OCI-LY7 (cell line): ENCODE data around the gene RAMP3.
"Not testable (repeated sequence)": the region's sequence is repeated elsewhere in the genome, so short reads cannot be mapped to it uniquely, and the experiment has no call there.

Source experiments
- EZH2phosphoT487 ChIP-seq: fragments of 200-600 bp; sonication (generic); IDR thresholded peaks from 2 replicates; pipeline ENCODE4 v1.6.1; 2018; ENCODE audit warnings: low read depth, borderline replicate concordance, mild to moderate bottlenecking, mixed run types, antibody characterized with exemption, low read length, moderate library complexity, mixed read lengths
- TF ChIP-seq, protein P1 (sequence below): fragments of 200-600 bp; sonication (generic); conservative IDR thresholded peaks from 2 replicates; pipeline ENCODE4 v1.5.1; 2014; ENCODE audit warnings: mild to moderate bottlenecking, antibody characterized with exemption, low read length, moderate library complexity, mixed read lengths

DNA sequence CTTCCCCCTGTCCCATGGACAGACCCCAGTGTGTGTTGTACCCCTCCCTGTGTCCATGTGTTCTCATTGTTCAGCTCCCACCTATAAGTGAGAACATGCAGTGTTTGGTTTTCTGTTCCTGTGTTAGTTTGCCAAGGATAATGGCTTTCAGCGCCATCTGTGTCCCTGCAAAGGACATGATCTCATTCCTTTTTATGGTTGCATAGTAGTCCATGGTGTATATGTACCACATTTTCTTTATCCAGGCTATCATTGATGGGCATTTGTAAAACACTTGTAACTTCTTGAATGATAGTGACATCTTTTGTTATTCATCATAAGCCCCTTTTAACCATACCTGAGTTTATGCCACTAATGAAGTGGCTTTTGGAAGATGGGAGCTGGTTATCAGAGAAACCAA lies 43.3 kb upstream of the RAMP3 start:
- TF ChIP-seq, protein P1, sequence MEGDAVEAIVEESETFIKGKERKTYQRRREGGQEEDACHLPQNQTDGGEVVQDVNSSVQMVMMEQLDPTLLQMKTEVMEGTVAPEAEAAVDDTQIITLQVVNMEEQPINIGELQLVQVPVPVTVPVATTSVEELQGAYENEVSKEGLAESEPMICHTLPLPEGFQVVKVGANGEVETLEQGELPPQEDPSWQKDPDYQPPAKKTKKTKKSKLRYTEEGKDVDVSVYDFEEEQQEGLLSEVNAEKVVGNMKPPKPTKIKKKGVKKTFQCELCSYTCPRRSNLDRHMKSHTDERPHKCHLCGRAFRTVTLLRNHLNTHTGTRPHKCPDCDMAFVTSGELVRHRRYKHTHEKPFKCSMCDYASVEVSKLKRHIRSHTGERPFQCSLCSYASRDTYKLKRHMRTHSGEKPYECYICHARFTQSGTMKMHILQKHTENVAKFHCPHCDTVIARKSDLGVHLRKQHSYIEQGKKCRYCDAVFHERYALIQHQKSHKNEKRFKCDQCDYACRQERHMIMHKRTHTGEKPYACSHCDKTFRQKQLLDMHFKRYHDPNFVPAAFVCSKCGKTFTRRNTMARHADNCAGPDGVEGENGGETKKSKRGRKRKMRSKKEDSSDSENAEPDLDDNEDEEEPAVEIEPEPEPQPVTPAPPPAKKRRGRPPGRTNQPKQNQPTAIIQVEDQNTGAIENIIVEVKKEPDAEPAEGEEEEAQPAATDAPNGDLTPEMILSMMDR = not testable (repeated sequence)
- TF ChIP-seq EZH2phosphoT487 = not testable (repeated sequence)
